GM21423 (cell line): ENCODE results near the gene LCN10.
A peak's percentile ranks its signal among the peaks of the same experiment; 100 is the strongest.

Experiments
- ATAC-seq: cut with Tn5 transposase; IDR thresholded peaks from one replicate; pipeline ENCODE4 v1.9.1; 2021; ENCODE audit warnings: mild to moderate bottlenecking, moderate library complexity; ENCODE audit not compliant: unreplicated experiment

The LCN10 gene

GRCh38 chr9:136740491-136740890 lies 2.2 kb downstream of the LCN10 start:
- ATAC-seq: no peak

- no peak for ATAC-seq
Measured at GRCh38 chr9:136740069-136740468, 2.7 kb downstream of the LCN10 start.

DNA sequence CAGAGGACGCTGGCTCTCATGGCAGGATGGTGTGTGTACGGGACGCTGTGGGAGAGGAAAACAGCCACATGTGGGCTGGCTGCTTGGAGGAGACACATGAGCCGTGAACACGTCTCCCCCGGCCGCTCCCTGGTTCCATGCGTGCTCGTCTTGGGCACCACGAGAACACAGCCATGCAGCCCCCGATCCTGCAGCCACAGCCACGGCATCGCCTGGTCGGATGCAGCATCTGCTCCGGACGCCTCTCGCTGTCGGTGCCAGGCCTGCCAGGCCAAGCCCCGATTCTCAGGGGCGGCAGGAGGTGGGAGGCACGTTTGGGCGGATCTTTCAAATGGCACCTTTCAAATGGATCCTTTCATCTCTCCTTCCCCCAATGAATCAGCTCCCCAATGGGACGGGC lies 3.2 kb downstream of the LCN10 start:
- no peak for ATAC-seq

DNA sequence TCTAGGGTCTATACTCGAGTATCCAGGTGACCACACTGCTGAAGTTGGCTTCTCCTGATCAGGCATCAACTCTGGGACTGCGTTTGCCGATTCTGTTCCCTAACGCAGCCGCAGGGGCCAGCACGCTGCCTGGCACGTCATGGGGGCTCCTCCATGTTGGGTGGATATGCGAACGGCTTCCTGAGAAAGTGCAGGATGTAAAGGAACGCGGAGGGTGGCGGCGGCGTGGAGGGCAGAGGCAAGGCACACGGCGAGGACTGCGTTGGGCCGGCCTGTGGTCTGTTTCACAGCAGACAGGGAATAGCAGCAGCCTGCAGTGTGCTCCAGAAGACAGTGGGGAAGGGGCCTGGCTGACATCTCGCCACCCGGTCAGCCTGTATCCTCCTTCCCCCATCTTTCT lies 3.8 kb downstream of the LCN10 start:
- ATAC-seq: no peak

DNA sequence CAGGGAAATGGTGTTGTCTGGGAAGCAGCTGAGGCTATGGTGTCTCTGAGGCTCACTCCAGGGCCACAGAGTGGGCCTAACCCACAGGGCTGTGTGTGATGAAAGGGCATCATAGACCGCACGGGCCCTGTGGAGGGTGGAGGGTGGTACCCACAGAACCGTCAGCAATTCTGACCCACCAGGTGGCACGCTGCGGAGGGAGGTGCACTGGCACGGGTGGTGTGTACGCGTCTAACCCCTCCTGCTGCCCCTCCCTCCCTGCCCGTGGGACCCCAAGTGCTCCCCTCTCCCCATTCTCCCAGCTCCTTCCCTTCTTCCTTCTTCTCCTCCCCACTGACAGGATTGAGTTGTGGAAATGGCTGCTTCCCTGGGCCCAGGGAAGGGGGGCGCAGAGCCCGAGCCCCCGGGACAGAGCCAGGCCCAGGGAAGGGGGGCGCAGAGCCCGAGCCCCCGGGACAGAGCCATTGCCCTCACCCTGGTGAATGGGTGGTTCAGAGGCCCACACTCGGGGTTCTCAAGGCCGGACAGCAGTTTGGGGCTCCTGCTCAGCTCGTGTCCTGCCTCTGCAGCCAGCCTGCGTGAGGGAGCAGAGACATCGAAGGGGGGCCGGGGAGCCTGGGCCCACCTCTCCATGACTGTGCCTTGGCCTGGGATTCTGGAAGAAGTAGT lies 6.8 kb downstream of the LCN10 start:
- no peak for ATAC-seq

GRCh38 chr9:136734837-136735496 lies 7.8 kb downstream of the LCN10 start:
- no peak for ATAC-seq

GRCh38 chr9:136733611-136734010 lies 9.1 kb downstream of the LCN10 start:
- no peak for ATAC-seq

DNA sequence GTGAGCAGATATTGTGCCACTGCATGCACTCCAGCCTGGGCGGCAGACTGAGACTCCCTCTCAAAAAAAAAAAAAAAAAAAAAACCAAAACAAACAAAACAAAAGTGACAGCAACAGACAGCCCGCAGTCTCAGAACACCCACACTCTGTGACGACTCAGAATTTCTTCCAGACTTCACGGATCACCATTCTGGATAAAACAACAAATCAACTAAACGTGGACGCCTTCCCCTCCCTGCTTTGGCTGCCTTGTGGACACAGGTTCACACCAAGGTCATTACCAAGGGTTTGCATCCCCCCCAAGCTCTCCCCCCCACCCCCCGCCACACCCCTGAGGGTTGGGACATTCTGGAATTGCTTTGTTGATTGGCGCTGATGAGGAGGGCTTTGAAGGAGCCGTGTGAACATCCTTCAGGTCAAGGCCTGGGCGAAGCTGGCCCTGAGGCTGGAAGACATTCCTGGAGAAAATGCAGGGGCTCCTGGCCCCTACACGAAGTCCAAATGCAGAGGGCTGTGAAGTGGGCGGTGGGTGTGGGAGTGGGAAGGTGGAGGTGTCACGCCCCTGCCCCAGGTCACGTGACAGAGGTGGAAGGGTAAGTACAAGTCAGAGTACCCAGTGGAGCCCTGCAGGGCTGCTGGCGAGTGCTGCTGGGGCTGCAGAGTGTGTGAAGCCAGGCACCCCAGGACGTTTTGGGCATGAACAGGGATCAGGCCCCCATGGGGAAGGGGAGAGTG lies 10.1 kb downstream of the LCN10 start:
- no peak for ATAC-seq

GRCh38 chr9:136729926-136730325 lies 12.8 kb downstream of the LCN10 start:
- ATAC-seq: no peak

DNA sequence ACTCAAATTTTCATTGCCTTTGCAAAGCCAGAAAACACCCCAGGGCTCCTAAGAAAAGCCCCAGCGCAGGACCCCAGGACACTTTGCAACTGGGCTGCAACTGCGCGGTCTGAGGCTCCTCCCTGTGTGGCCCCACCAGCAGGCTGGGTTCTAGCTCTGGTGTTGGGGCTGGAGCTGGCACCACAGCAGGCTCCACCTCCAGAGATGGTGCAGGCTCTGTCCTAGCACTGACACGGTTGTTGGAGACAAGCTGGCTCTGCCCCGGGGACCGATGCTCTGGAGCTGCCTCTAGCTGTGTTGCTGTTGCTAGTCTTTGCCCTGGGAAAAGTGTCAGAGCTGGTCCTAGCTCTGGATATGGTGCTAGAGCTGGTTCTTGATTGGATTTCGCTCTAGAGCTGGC lies 13.6 kb downstream of the LCN10 start:
- no peak for ATAC-seq

DNA sequence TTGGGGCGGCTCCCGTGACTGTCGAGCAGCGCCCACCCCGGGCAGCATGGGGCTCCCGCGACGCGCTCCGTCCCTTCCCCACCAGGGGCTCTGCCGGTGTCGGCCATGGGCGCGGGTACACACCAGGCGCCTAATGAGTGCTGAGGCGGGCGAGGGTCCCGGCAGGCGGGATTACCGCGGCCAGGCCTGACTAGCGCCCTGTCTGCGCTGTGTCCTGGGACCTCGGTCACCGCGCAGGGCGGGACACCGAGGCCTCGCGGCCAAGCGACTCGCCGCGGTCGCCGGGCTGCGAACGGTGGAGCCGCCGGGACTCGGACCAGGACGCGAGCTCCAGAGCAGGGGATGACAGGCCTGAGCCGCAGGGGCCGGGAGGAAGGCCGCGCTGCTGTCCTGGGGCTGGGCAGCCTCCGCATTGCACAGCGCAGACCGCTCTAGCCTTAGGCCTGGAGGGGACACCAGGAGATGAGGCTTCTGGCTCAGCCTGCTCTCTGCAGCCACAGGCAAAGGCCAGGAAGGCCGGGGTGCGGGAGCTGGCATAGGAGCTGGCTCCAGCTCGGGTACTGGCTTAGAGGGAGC lies 14.1 kb downstream of the LCN10 start:
- ATAC-seq: peak; percentile 30

DNA sequence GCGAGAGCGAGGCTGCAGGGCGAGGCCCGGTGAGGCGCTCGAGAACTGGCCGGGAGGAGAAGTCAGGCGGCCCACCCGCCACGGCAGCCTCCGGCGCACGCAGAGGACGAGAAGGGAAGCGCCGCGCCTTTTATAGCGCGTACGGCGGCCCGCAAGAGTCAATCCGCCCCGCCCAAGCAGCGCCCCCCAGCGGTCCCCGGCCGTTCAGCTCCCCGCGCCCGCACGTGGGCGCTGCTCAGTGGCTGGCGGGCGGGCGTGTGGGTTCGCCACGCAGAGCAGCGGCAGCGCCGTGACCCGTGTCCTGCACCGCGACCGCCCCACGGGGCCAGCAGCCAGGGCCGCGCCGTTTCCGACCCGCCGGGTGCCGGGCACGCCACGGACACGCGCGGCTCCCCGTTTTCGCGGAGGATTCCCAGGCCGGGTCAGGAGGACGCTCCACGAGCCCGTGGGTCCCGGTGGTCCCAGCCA lies 14.6 kb downstream of the LCN10 start:
- ATAC-seq: peak; percentile 61

DNA sequence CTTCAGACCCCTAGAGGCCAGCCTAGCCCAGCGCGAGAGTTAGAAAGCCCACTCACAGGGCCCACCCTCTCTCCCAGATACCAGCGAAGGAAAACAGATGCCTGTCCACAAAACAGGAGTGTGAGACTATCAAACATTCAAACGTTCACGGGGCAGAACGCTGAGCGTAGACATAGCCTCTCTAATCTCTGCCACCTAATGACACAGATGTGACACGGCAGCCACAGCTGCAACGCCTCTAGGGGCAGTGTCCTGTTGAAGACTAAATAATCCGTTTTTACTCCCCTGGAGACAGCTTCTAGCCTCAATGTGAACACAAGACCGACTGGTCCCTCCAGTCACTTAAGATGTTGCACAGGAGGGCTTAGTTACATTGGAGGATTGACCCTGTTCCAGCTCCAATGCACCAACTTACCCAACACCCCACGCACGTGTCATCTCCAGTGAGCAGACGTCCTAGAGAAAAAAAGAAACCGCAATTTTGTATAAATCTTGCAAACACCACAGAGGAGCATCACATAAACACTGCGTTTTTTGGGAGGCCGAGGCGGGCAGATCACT lies 16.0 kb downstream of the LCN10 start:
- no peak for ATAC-seq

GRCh38 chr9:136726118-136726517 lies 16.6 kb downstream of the LCN10 start:
- no peak for ATAC-seq

DNA sequence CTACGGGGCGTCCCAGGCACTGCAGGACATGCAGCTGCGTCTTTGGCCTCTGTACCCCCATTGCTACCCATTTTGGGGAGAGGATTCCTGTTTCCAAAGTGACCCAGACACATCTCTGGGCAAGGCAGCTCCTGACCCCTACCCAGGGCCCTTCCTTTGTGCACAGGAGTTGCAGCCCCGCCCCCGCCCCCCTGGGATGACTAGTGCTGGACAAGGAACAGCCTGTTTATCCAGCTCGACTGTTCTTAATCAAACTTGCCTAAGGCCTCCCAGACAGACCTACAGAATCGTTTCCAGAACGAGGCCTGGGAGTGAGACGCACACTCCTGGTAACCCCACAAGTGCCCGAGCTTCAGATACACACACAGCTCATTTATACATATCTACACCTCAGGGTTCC lies 17.1 kb downstream of the LCN10 start:
- no peak for ATAC-seq

DNA sequence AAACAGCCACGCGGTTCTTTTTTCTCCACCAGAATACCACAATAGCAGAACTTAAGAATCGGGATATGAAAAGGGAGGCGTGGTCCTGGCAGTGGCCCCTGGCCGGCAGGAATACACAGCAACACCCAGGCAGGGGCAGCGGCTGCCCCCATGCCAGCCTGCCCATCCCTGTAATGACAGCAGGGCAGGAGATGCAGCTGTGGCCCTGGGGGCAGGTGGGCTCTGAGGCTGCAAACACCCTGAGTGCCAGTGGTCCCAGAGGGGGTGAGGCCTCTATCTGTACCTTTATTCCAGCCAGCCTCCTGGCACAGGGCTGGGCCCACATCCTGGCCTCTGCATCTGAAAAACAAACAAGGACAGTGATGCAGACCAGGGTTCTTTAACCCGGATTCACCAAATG lies 18.0 kb downstream of the LCN10 start:
- ATAC-seq: no peak

DNA sequence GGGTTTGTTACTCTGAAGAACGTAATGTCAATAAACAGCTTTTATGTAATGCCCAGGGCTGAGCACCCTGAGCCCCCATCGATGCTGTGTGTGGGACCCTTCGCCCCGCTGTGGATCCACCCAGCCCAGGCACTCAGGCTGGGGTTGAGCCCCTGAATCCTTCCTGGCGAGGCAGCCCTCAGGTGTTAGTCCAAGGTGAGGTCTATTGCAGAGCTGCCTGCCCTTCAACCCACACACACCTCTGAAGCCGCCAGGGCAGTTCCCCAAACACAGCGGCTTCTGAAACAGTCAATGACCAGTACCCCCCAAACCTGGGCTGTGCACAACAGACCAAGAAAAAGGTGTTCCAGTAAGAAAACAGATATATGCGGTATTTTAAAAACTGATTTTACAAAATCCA lies 18.8 kb downstream of the LCN10 start:
- ATAC-seq: no peak

DNA sequence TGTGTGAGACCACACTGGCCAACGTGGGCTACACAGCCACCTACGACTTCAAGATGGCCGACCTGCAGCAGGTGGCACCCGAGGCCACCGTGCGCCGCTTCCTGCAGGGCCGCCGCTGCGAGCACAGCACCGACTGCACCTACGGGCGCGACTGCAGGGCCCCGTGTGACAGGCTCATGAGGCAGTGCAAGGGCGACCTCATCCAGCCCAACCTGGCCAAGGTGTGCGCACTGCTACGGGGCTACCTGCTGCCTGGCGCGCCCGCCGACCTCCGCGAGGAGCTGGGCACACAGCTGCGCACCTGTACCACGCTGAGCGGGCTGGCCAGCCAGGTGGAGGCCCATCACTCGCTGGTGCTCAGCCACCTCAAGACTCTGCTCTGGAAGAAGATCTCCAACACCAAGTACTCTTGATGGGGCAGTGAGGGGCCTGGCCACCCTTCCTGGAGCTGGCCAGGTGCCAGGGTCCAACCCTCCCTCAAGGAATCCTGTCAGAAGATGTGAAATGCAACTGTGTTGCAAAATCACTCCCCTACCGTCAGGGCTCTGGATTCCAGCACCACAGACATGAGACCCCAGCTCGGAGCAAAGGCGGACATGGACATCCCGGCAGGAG lies 19.3 kb downstream of the LCN10 start:
- no peak for ATAC-seq

DNA sequence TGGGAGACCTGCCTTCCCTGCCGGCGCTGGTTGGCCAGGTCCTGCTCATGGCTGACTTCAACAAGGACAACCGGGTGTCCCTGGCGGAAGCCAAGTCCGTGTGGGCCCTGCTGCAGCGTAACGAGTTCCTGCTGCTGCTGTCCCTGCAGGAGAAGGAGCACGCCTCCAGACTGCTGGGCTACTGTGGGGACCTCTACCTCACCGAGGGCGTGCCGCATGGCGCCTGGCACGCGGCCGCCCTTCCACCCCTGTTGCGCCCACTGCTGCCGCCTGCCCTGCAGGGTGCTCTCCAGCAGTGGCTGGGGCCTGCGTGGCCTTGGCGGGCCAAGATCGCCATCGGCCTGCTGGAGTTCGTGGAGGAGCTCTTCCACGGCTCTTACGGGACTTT lies 19.8 kb downstream of the LCN10 start:
- ATAC-seq: no peak

DNA sequence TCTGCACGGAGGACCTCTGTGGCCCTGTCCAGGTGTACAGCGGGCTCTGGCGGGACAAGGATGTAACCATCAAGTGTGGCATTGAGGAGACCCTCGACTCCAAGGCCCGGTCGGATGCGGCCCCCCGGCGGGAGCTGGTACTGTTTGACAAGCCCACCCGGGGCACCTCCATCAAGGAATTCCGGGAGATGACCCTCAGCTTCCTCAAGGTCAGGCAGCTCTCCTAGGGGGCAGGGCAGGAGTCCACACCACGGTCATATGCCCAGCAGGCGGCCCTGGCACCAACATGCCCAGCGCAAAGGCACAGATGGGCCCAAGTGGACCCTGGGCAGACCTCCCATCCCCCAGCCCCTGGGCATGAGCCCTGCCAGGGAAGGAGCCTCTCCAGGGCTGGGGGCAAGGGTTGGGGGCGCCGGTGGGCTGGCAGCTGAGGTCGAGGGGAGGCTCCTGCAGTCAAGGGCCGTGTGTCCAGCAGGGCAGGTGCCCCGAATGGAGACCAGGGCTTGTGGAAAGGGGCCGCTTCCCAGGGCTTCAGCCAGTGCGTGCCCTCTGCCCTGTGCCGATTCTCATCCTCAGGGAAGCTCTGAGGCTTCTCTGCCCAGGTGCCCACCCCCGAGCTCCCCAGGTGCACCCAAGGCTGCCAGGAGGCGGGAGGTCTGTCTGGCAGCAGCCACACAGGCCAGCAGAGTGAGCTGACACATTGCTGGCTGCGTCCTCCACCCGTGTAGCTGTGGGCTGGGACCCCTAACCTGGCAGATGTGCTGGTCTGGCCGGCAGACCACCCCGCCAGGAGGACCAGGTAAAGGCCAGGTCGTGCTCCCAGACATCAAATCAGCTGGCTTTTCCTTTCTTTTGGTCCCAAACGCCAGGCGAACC lies 20.4 kb downstream of the LCN10 start:
- ATAC-seq: no peak
